Skeletal muscle tissue (tissue), 4 donors: Measurements from ENCODE around the gene PARD3B. TPM values are rescaled to one million over a fixed set of nuclear protein-coding genes. Genes with fewer than 3 reads are reported as not detected.

Source experiments
- H3K27ac ChIP-seq: one replicate; pipeline ENCODE4 v1.7.0; 2013; ENCODE audit warnings: mild to moderate bottlenecking, low read depth, low read length, inconsistent platforms
- H3K27me3 ChIP-seq, 3 donors: one replicate each; pipeline ENCODE4 v1.7.0; 2013; ENCODE audit warnings: low read length in 3 of 3; ENCODE audit not compliant: control insufficient read depth in 3 of 3, insufficient read depth in 3 of 3
- H3K36me3 ChIP-seq, 3 donors: one replicate each; pipeline ENCODE4 v1.7.0; 2013; ENCODE audit warnings: low read length in 3 of 3; ENCODE audit not compliant: control insufficient read depth in 3 of 3, insufficient read depth in 3 of 3
- H3K4me1 ChIP-seq, 3 donors: one replicate each; pipeline ENCODE4 v1.7.0; 2013; ENCODE audit warnings: low read length in 3 of 3, mild to moderate bottlenecking in 3 of 3; ENCODE audit not compliant: control insufficient read depth in 3 of 3, insufficient read depth in 3 of 3
- H3K4me3 ChIP-seq, 3 donors: one replicate each; pipeline ENCODE4 v1.7.0; 2013; ENCODE audit warnings: low read length in 3 of 3
- H3K9ac ChIP-seq, 3 donors: one replicate each; pipeline ENCODE4 v1.7.0; 2013; ENCODE audit warnings: low read length in 3 of 3, mild to moderate bottlenecking in 3 of 3, moderate library complexity in 2 of 3, low read depth in 1 of 3
- H3K9me3 ChIP-seq, 3 donors: one replicate each; pipeline ENCODE4 v1.7.0; 2013; ENCODE audit warnings: low read length in 3 of 3; ENCODE audit not compliant: control insufficient read depth in 3 of 3
- total RNA-seq: library from RNA; depleted of rRNA; stranded (reverse); fragments of >200 nt; gene quantifications from one replicate; pipeline ENCODE4 v1.2.3, GENCODE V29; 2014
- donor health status: Osteomylitis.

PARD3B gene
- total RNA-seq, 1 donor from 2014 or later, result 19.8 TPM

- Histone ChIP-seq H3K9me3 (no peaks in the 10 kb centered on the region), H3K4me1 (no peaks in the 10 kb centered on the region), H3K9ac (no peak overlapping the region), H3K36me3 (no peaks in the 10 kb centered on the region), H3K27ac (no peak overlapping the region), H3K4me3 (no peak overlapping the region), H3K27me3 (no peaks in the 10 kb centered on the region)
Observed at GRCh38 chr2:205556357-205556756, 1011.1 kb downstream of the PARD3B start.

DNA sequence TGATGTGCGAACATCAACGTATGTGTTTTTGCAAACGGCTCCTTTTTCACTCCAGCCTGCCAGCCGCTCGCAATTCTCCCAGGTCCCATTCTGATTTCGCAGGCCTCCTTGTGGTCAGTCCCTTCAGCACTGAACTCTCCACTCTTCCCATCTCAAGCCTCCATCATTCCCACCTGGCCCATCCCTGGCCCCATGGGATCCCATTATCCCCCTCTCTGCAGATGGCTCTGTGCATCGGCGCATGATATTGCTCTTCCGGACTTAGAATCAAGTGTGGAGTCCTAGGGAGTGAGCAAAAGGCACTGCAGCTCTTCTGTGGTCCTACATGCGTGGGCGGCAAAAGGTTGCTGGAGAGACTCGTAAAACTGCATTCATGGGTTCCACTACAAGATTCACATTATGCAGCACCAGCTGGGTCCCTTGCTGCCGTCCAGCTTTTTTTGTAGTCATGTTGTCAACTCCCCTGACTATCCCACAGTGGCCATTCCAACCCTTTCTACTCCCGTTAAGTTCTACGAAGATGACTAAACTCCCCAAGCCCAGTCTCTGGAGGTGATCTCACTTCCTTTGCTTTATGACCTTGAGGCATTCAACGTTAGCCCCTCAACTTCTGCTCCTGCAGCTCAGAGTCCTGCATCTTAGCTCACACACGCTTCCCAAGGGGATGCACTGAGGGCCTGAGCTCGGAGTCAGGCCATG is 1011.7 kb downstream of the PARD3B start:
- no peaks in the 10 kb centered on the region for H3K27me3 ChIP-seq
- no peaks in the 10 kb centered on the region for H3K9me3 ChIP-seq
- no peaks in the 10 kb centered on the region for H3K4me1 ChIP-seq
- H3K27ac ChIP-seq, result no peak overlapping the region
- no peak overlapping the region for H3K9ac ChIP-seq
- no peaks in the 10 kb centered on the region for H3K36me3 ChIP-seq
- no peak overlapping the region for H3K4me3 ChIP-seq

GRCh38 chr2:205557873-205558272 is 1012.6 kb downstream of the PARD3B start:
- Histone ChIP-seq H3K4me1 (no peaks in the 10 kb centered on the region), H3K27ac (no peak overlapping the region), H3K4me3 (no peak overlapping the region), H3K36me3 (no peaks in the 10 kb centered on the region), H3K9ac (no peak overlapping the region), H3K27me3 (no peaks in the 10 kb centered on the region), H3K9me3 (no peaks in the 10 kb centered on the region)

DNA sequence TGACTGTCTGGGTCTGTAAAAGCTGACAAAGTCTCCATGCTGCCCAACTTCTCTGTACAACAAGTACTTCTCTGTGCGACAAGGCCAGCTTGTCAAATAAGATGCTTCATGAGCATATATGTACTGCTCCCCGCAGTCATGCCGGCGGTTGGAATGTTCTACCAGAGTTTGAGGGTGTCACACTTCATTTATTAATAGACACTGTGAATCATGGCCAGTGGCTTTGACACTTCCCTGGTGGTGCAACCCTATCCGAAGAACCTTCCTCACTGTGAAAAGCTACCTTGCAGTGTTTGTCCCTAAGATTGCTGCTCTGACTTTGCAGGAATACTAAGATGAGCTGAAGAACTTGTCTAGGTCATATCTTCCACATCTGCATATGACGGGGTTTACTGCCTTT is 1016.2 kb downstream of the PARD3B start:
- Histone ChIP-seq H3K9me3 (no peaks in the 10 kb centered on the region), H3K36me3 (no peaks in the 10 kb centered on the region), H3K27ac (no peak overlapping the region), H3K27me3 (no peaks in the 10 kb centered on the region), H3K4me3 (no peak overlapping the region), H3K9ac (no peak overlapping the region), H3K4me1 (no peaks in the 10 kb centered on the region)

- Histone ChIP-seq H3K4me3 (no peak overlapping the region), H3K9ac (no peak overlapping the region), H3K4me1 (no peaks in the 10 kb centered on the region), H3K27me3 (no peaks in the 10 kb centered on the region), H3K36me3 (no peaks in the 10 kb centered on the region), H3K27ac (no peak overlapping the region), H3K9me3 (no peaks in the 10 kb centered on the region)
Observed at GRCh38 chr2:205563646-205564045, 1018.4 kb downstream of the PARD3B start.

DNA sequence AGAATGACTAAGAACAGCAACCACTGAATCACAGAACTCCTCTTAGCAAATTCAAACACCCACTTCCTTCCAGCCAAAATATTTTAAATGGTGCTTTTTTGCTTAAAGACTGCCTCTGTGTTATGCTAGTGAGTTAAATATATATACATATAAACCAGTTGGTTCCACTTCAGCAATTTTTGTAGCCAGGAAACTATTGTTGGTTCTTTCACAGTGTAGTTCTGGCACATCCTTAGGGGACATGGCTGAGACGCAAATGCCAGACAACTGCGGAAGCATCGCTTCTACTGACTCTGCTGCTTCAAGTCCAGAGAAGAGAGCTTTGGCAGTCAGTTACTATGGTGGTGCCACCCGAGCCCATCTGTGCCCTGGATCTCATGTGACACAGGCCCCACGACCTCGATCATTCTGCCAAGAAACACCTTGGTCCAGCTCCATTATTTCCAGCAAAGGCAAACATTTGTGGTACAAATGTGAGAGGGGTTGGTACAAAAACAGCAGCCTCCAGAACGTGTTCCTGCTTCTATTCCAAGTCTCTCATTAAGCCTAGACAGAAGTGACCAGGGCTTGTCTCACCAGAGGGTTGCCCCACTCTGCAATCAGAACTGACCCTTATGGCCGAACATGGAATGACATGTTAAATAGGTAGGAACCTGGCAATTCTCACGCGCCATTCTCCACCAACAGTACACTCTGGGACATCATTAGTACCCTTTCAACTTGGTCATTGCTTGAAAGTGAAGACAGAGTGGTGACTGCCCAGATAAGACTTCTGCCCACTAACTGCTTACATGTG is 1019.3 kb downstream of the PARD3B start:
- Histone ChIP-seq H3K36me3 (no peaks in the 10 kb centered on the region), H3K9ac (no peak overlapping the region), H3K9me3 (no peaks in the 10 kb centered on the region), H3K4me1 (no peaks in the 10 kb centered on the region), H3K27ac (no peak overlapping the region), H3K4me3 (no peak overlapping the region), H3K27me3 (no peaks in the 10 kb centered on the region)

DNA sequence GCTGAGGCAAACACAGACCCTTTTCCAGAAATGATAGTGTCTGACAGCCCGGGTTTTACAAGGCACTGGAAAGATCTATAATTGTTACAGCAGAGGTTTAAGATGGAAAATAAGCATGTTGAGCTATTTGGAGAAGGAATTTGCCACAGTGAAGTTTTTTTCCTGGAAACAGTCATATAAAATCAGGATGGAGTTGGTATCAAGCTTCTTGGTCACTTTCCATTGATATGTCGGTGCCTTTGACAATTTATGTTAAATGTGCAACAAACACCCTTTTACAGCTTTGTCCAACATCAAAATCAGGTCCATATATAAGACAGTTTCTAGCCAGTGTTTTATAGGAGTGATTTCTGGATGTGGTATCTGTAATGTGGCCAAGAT is 1019.9 kb downstream of the PARD3B start:
- no peaks in the 10 kb centered on the region for H3K9me3 ChIP-seq
- no peaks in the 10 kb centered on the region for H3K27me3 ChIP-seq
- H3K4me1 ChIP-seq, result no peaks in the 10 kb centered on the region
- H3K9ac ChIP-seq, result no peak overlapping the region
- H3K4me3 ChIP-seq, result no peak overlapping the region
- no peaks in the 10 kb centered on the region for H3K36me3 ChIP-seq
- no peak overlapping the region for H3K27ac ChIP-seq

- H3K4me3 ChIP-seq, result no peak overlapping the region
- no peaks in the 10 kb centered on the region for H3K36me3 ChIP-seq
- H3K9ac ChIP-seq, result no peak overlapping the region
- H3K4me1 ChIP-seq, result no peaks in the 10 kb centered on the region
- H3K27me3 ChIP-seq, result no peaks in the 10 kb centered on the region
- no peak overlapping the region for H3K27ac ChIP-seq
- no peaks in the 10 kb centered on the region for H3K9me3 ChIP-seq
Observed at GRCh38 chr2:205566606-205567168, 1021.4 kb downstream of the PARD3B start.

GRCh38 chr2:205568620-205569019 is 1023.3 kb downstream of the PARD3B start:
- Histone ChIP-seq H3K27me3 (no peaks in the 10 kb centered on the region), H3K9ac (no peak overlapping the region), H3K9me3 (no peaks in the 10 kb centered on the region), H3K36me3 (no peaks in the 10 kb centered on the region), H3K4me1 (no peaks in the 10 kb centered on the region), H3K27ac (no peak overlapping the region), H3K4me3 (no peak overlapping the region)

DNA sequence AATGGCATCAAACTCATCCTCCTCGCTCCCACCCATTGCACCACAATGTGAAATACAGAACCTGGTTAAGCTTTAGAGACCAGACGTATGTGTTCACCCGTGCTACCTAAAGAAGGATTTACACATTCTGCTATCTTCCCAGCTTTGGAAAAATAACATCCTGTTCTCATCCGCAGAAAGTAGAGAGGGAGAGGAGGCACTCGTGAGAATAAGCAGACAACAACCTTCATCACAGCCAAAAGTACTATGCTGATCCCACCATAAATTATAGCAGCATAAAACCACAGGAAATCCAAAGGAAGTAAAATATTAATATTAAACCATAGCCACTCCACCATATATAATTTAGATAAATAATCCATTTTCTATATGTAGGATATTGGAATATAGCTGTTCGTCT is 1025.4 kb downstream of the PARD3B start:
- Histone ChIP-seq H3K4me3 (no peak overlapping the region), H3K4me1 (no peaks in the 10 kb centered on the region), H3K9me3 (no peaks in the 10 kb centered on the region), H3K9ac (no peak overlapping the region), H3K27ac (no peak overlapping the region), H3K36me3 (no peaks in the 10 kb centered on the region), H3K27me3 (no peaks in the 10 kb centered on the region)
